ENCODE data around the gene RBM46.

DNA sequence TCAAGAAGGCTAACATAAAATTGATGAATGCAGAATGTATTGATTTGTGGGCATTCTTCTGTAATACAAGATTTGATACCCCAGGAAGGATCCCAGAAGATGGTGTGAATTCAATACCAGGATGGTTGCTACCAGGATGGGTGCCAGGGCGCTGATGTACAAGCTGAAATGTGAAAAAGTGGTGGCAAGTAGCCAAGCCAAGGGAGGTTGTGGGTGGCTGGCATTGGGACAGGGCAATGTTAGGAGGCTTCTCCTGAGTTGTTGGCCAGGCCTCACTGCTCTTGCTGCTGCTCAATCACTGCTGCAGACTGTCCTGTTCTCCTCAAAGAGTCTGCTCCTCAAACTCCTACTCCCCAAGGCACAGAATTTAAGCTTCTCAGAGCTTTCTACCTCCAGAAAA is 77.1 kb downstream of the RBM46 start:
- TF ChIP-seq, protein P1, sequence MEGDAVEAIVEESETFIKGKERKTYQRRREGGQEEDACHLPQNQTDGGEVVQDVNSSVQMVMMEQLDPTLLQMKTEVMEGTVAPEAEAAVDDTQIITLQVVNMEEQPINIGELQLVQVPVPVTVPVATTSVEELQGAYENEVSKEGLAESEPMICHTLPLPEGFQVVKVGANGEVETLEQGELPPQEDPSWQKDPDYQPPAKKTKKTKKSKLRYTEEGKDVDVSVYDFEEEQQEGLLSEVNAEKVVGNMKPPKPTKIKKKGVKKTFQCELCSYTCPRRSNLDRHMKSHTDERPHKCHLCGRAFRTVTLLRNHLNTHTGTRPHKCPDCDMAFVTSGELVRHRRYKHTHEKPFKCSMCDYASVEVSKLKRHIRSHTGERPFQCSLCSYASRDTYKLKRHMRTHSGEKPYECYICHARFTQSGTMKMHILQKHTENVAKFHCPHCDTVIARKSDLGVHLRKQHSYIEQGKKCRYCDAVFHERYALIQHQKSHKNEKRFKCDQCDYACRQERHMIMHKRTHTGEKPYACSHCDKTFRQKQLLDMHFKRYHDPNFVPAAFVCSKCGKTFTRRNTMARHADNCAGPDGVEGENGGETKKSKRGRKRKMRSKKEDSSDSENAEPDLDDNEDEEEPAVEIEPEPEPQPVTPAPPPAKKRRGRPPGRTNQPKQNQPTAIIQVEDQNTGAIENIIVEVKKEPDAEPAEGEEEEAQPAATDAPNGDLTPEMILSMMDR (IDR thresholded peaks at IDR 0.05): no peak
- no peak for TF ChIP-seq POLR2A (IDR thresholded peaks at IDR 0.05)

All from right lobe of liver (tissue), 4 donors.